IMR-90 (cell line): Measurements from ENCODE around the gene SCCPDH. TPM values are rescaled to one million over a fixed set of nuclear protein-coding genes. Genes with fewer than 3 reads are reported as not detected.

Source experiments
- ATAC-seq: fragments of 200-7000 bp; cut with Tn5 transposase; 2 replicates; pipeline ENCODE4 v1.9.1; 2020; ENCODE audit warnings: low read depth, mild to moderate bottlenecking, moderate library complexity
- BruUV-seq: library from RNA; stranded (reverse); fragments of 400-500 nt; replicated peaks from 2 replicates; lab custom pipeline; 2021; lab: Mats Ljungman, UMichigan
- CTCF ChIA-PET: fragments of 300-600 bp; formaldehyde crosslinking; extraction: SDS; loops from one replicate; lab custom pipeline; 2021; ENCODE audit warnings: antibody characterized with exemption; lab: Yijun Ruan, JAX
- POLR2A ChIA-PET: fragments of 300-600 bp; sonication (Branson Sonifier 250); formaldehyde crosslinking; loops from one replicate; lab custom pipeline; 2022; ENCODE audit warnings: antibody characterized with exemption; ENCODE audit not compliant: unreplicated experiment; lab: Charles Lee
- DNase-seq: peaks from one replicate; pipeline ENCODE4 v3.0.0; 2013
- H2AFZ ChIP-seq: replicated peaks from 2 replicates; pipeline ENCODE3; 2013; ENCODE audit warnings: low read length, mild to moderate bottlenecking; ENCODE audit not compliant: poor library complexity
- H2AK5ac ChIP-seq: 2 replicates; pipeline ENCODE4 v1.6.1; 2013; ENCODE audit warnings: low read depth, low read length, inconsistent platforms
- H2AK9ac ChIP-seq: replicated peaks from 2 replicates; pipeline ENCODE3; 2013; ENCODE audit warnings: mild to moderate bottlenecking, low read depth, low read length, moderate library complexity; ENCODE audit not compliant: poor library complexity
- H2BK120ac ChIP-seq: 2 replicates; pipeline ENCODE4 v1.6.1; 2013; ENCODE audit warnings: low read depth, low read length, inconsistent platforms
- H2BK15ac ChIP-seq: 3 replicates; pipeline ENCODE4 v1.6.1; 2013; ENCODE audit warnings: low read depth, low read length, inconsistent platforms
- H2BK20ac ChIP-seq: 2 replicates; pipeline ENCODE4 v1.6.1; 2013; ENCODE audit warnings: low read depth, mild to moderate bottlenecking, inconsistent platforms, low read length, moderate library complexity
- H2BK5ac ChIP-seq: 2 replicates; pipeline ENCODE4 v1.6.1; 2013; ENCODE audit warnings: mild to moderate bottlenecking, low read depth, low read length, inconsistent platforms; ENCODE audit not compliant: poor library complexity, severe bottlenecking
- H3K14ac ChIP-seq: replicated peaks from 2 replicates; pipeline ENCODE4 v1.6.1; 2013; ENCODE audit warnings: low read depth, low read length, inconsistent platforms
- H3K18ac ChIP-seq: 2 replicates; pipeline ENCODE4 v1.6.1; 2013; ENCODE audit warnings: low read depth, low read length, control low read depth
- H3K23ac ChIP-seq: 2 replicates; pipeline ENCODE4 v1.6.1; 2013; ENCODE audit warnings: low read depth, low read length, inconsistent platforms
- H3K27ac ChIP-seq: 2 replicates; pipeline ENCODE4 v1.5.1; 2013; ENCODE audit warnings: mild to moderate bottlenecking, control low read depth, low read length; ENCODE audit not compliant: insufficient read depth
- H3K27me3 ChIP-seq: 2 replicates; pipeline ENCODE4 v1.6.1; 2013; ENCODE audit warnings: low read length; ENCODE audit not compliant: control insufficient read depth, insufficient read depth
- H3K36me3 ChIP-seq: 2 replicates; pipeline ENCODE4 v1.6.1; 2013; ENCODE audit warnings: low read length, mixed read lengths; ENCODE audit not compliant: control insufficient read depth, insufficient read depth
- H3K4ac ChIP-seq: 2 replicates; pipeline ENCODE4 v1.6.1; 2013; ENCODE audit warnings: low read depth, low read length, inconsistent platforms
- H3K4me1 ChIP-seq: 2 replicates; pipeline ENCODE4 v1.6.1; 2013; ENCODE audit warnings: low read length, mixed read lengths; ENCODE audit not compliant: control insufficient read depth, insufficient read depth
- H3K4me2 ChIP-seq: 2 replicates; pipeline ENCODE4 v1.6.1; 2013; ENCODE audit warnings: low read depth, mild to moderate bottlenecking, control low read depth, low read length, moderate library complexity
- H3K4me3 ChIP-seq: 2 replicates; pipeline ENCODE4 v1.5.1; 2013; ENCODE audit warnings: low read depth, mild to moderate bottlenecking, control low read depth, low read length, moderate library complexity; ENCODE audit not compliant: insufficient read depth
- H3K56ac ChIP-seq: 2 replicates; pipeline ENCODE4 v1.6.1; 2013; ENCODE audit warnings: low read length, inconsistent platforms; ENCODE audit not compliant: insufficient read depth; ENCODE audit errors: extremely low read depth
- H3K79me1 ChIP-seq, 2 experiments: 2 replicates each; pipeline ENCODE4 v1.6.1; 2013; ENCODE audit warnings: low read length in 2 of 2, inconsistent platforms in 1 of 2, low read depth in 1 of 2
- H3K9ac ChIP-seq: 2 replicates; pipeline ENCODE4 v1.6.1; 2013; ENCODE audit warnings: low read depth, low read length, control low read depth
- H3K9me1 ChIP-seq: 2 replicates; pipeline ENCODE4 v1.6.1; 2013; ENCODE audit warnings: low read length, inconsistent platforms; ENCODE audit not compliant: insufficient read depth
- H3K9me3 ChIP-seq: 2 replicates; pipeline ENCODE4 v1.6.1; 2013; ENCODE audit warnings: low read length; ENCODE audit not compliant: control insufficient read depth, insufficient read depth
- H4K20me1 ChIP-seq: 2 replicates; pipeline ENCODE4 v1.6.1; 2013; ENCODE audit warnings: low read length, inconsistent platforms; ENCODE audit not compliant: insufficient read depth
- H4K5ac ChIP-seq: 2 replicates; pipeline ENCODE4 v1.6.1; 2013; ENCODE audit warnings: mild to moderate bottlenecking, low read depth, low read length, control low read depth
- H4K8ac ChIP-seq, 2 experiments: 2 replicates each; pipeline ENCODE4 v1.6.1; 2013; ENCODE audit warnings: low read depth in 2 of 2, low read length in 2 of 2, control low read depth in 1 of 2, inconsistent platforms in 1 of 2
- H4K91ac ChIP-seq: 2 replicates; pipeline ENCODE4 v1.6.1; 2013; ENCODE audit warnings: low read depth, low read length, inconsistent platforms; ENCODE audit not compliant: insufficient read depth
- MXI1 ChIP-seq: IDR thresholded peaks from 2 replicates; pipeline ENCODE4 v1.6.1; 2012; ENCODE audit warnings: low read depth, mild to moderate bottlenecking, low read length, moderate library complexity, borderline replicate concordance
- RFX5 ChIP-seq: IDR thresholded peaks from 2 replicates; pipeline ENCODE4 v1.8.0; 2012; ENCODE audit warnings: low read depth, mild to moderate bottlenecking, low read length, moderate library complexity
- WGBS, 2 experiments: methylation state at CpG; one replicate each; pipeline versions ENCODE4 v1.1.5 to v1.1.7; 2013; ENCODE audit warnings: missing lambda C conversion rate in 2 of 2; ENCODE audit not compliant: insufficient read length in 1 of 2; ENCODE audit errors: extremely low coverage in 2 of 2; 5-methylcytosine and 5-hydroxymethylcytosine counted together
- dilution Hi-C: fragments of 300-500 bp; cut with HindIII; formaldehyde crosslinking; loops from one replicate; pipeline ENCODE4 v1.14.3; 2018; ENCODE audit warnings: low sequenced_read_pairs; ENCODE audit not compliant: unreplicated experiment
- in situ Hi-C: fragments of 300-500 bp; cut with MboI; formaldehyde crosslinking; loops from 3 replicates; pipeline ENCODE4 v1.14.3; 2019; ENCODE audit warnings: low sequenced_read_pairs, inconsistent platforms, mixed read lengths
- intact Hi-C: fragments of 100-400 bp; cut with micrococcal nuclease; formaldehyde crosslinking; loops from 2 replicates; pipeline ENCODE4 v1.10.0; 2022
- polyA plus RNA-seq, 3 experiments: library from polyadenylated mRNA; depleted of rRNA; stranded (reverse); fragments of >200 nt; gene quantifications; 2 replicates each; pipeline ENCODE4 v1.2.3, GENCODE V29; 2012; ENCODE audit warnings: low replicate concordance in 1 of 3
- total RNA-seq: library from RNA; depleted of rRNA; stranded (reverse); fragments of >200 nt; gene quantifications from 2 replicates; pipeline ENCODE4 v1.2.3, GENCODE V29; 2012

The SCCPDH gene
- total and polyA plus RNA-seq, 2 of the 4 experiments (the other 2 are of a cell fraction), result 26.9 to 37.8 TPM

GRCh38 chr1:246800756-246801155 is 76.5 kb downstream of the SCCPDH start:
- no peak overlapping the region for H3K14ac ChIP-seq
- no peaks in the 10 kb centered on the region for H3K36me3 ChIP-seq
- no peak overlapping the region for H3K9ac ChIP-seq
- ChIA-PET CTCF (no interaction called here), POLR2A (no interaction called here)
- dilution Hi-C loops (no loop called here), in situ Hi-C loops (no loop called here), intact Hi-C loops (no loop called here)
- no peak overlapping the region for H3K23ac ChIP-seq
- H2AK9ac ChIP-seq, result no peak overlapping the region
- no peak overlapping the region for H3K4ac ChIP-seq
- TF ChIP-seq RFX5 (no peak), MXI1 (no peak)
- no peak overlapping the region for H3K4me2 ChIP-seq
- H2AFZ ChIP-seq, result no peak overlapping the region
- H4K91ac ChIP-seq, result no peak overlapping the region
- H3K27ac ChIP-seq, result no peak overlapping the region
- H4K8ac ChIP-seq, result no peak overlapping the region
- H3K4me1 ChIP-seq, result no peaks in the 10 kb centered on the region
- no peaks in the 10 kb centered on the region; the same call in 1 of the 2 replicates for H3K9me3 ChIP-seq
- no peak overlapping the region for H3K56ac ChIP-seq
- no peak for ATAC-seq
- WGBS, 2 experiments, result 60% methylated on average over 2 of the region's 10 CpGs; no CpG with 5 or more reads in 1 of the 2 experiments
- no peak overlapping the region for H2BK120ac ChIP-seq
- BruUV-seq, result no TSS peak
- no peak overlapping the region for H3K18ac ChIP-seq
- no peaks in the 10 kb centered on the region for H3K79me1 ChIP-seq
- no peak overlapping the region for H4K5ac ChIP-seq
- H2AK5ac ChIP-seq, result no peak overlapping the region
- no peaks in the 10 kb centered on the region for H4K20me1 ChIP-seq
- H3K27me3 ChIP-seq, result peaks cover 26% of the 10 kb centered on the region; the same call in 1 of the 2 replicates
- H2BK5ac ChIP-seq, result no peak overlapping the region
- no peak overlapping the region for H2BK20ac ChIP-seq
- DNase-seq, result no peak
- no peak overlapping the region for H3K4me3 ChIP-seq
- no peaks in the 10 kb centered on the region for H3K9me1 ChIP-seq
- H2BK15ac ChIP-seq, result no peak overlapping the region
